CD14-positive monocyte (primary cell): ENCODE measurements around the gene PRDM8. TPM values are rescaled to one million over a fixed set of nuclear protein-coding genes. Genes with fewer than 3 reads are reported as not detected.

Experiments used
- DNase-seq, 3 donors: peaks; one replicate each; pipeline ENCODE4 v3.0.0-alpha.2; 2011 to 2022
- H2AFZ ChIP-seq: 2 replicates; pipeline ENCODE4 v1.6.0; 2012; ENCODE audit warnings: mild to moderate bottlenecking, low read depth, low read length, inconsistent platforms; ENCODE audit not compliant: insufficient read depth, poor library complexity, severe bottlenecking
- H3K27ac ChIP-seq, 2 donors: 1 replicate in 1 of 2; 2 replicates in 1 of 2; pipeline ENCODE4 v1.5.1; 2012 to 2013; ENCODE audit warnings: low read length in 2 of 2, control low read depth in 1 of 2, inconsistent platforms in 1 of 2, low read depth in 1 of 2, mild to moderate bottlenecking in 1 of 2
- H3K27me3 ChIP-seq, 2 donors: one replicate each; pipeline versions ENCODE4 v1.6.0 to v1.6.1; 2011 to 2013; ENCODE audit warnings: low read length in 2 of 2; ENCODE audit not compliant: control insufficient read depth in 2 of 2, insufficient read depth in 2 of 2
- H3K36me3 ChIP-seq, 2 donors: replicated peaks in 1 of 2; 1 replicate in 1 of 2; 2 replicates in 1 of 2; pipeline versions ENCODE4 v1.5.1 to v1.6.1; 2012 to 2013; ENCODE audit warnings: low read length in 2 of 2, control low read depth in 1 of 2, inconsistent platforms in 1 of 2, mild to moderate bottlenecking in 1 of 2; ENCODE audit not compliant: insufficient read depth in 2 of 2, control insufficient read depth in 1 of 2
- H3K4me1 ChIP-seq, 2 donors: 1 replicate in 1 of 2; 2 replicates in 1 of 2; pipeline versions ENCODE4 v1.5.1 to v1.6.1; 2012 to 2013; ENCODE audit warnings: low read length in 2 of 2, control low read depth in 1 of 2, inconsistent platforms in 1 of 2, mild to moderate bottlenecking in 1 of 2, moderate library complexity in 1 of 2; ENCODE audit not compliant: insufficient read depth in 2 of 2, control insufficient read depth in 1 of 2
- H3K4me2 ChIP-seq: replicated peaks from 2 replicates; pipeline ENCODE3; 2012; ENCODE audit warnings: low read length, moderate library complexity, mild to moderate bottlenecking; ENCODE audit not compliant: poor library complexity, severe bottlenecking; ENCODE audit errors: extremely low read depth
- H3K4me3 ChIP-seq, 3 experiments: fragments of 200-600 bp in 1 of 3; sonication (generic) in 1 of 3; replicated peaks in 1 of 3; 1 replicate in 2 of 3; 2 replicates in 1 of 3; pipeline ENCODE4 v1.5.1; 2011 to 2013; ENCODE audit warnings: low read length in 3 of 3, mild to moderate bottlenecking in 3 of 3, control low read depth in 2 of 3, low read depth in 2 of 3, inconsistent platforms in 1 of 3, moderate library complexity in 1 of 3
- H3K79me2 ChIP-seq: 2 replicates; pipeline ENCODE4 v1.6.0; 2012; ENCODE audit warnings: mild to moderate bottlenecking, control low read depth, inconsistent platforms, low read length, moderate library complexity; ENCODE audit not compliant: insufficient read depth
- H3K9ac ChIP-seq: 2 replicates; pipeline ENCODE4 v1.6.0; 2017; ENCODE audit warnings: low read length, mild to moderate bottlenecking; ENCODE audit not compliant: insufficient read depth, poor library complexity, severe bottlenecking
- H3K9me3 ChIP-seq, 2 donors: replicated peaks in 1 of 2; 1 replicate in 1 of 2; 2 replicates in 1 of 2; pipeline versions ENCODE4 v1.5.1 to v1.6.1; 2012 to 2013; ENCODE audit warnings: low read length in 2 of 2, control low read depth in 1 of 2; ENCODE audit not compliant: control insufficient read depth in 1 of 2, insufficient read depth in 1 of 2
- H4K20me1 ChIP-seq: 2 replicates; pipeline ENCODE4 v1.6.0; 2012; ENCODE audit warnings: mild to moderate bottlenecking, low read length, control low read depth, moderate library complexity; ENCODE audit not compliant: insufficient read depth
- H3K27ac Mint-ChIP-seq, 7 donors: one replicate each; pipeline ENCODE4 v1.8.0; 2020; ENCODE audit warnings: mild to moderate bottlenecking in 7 of 7, mixed read lengths in 7 of 7, moderate library complexity in 6 of 7, inconsistent platforms in 2 of 7
- H3K27me3 Mint-ChIP-seq, 3 donors: one replicate each; pipeline ENCODE4 v1.8.0; 2021 to 2022; ENCODE audit warnings: low read depth in 3 of 3, mild to moderate bottlenecking in 3 of 3, mixed read lengths in 3 of 3, moderate library complexity in 3 of 3, inconsistent platforms in 1 of 3
- H3K36me3 Mint-ChIP-seq, 2 donors: one replicate each; pipeline ENCODE4 v1.8.0; 2020; ENCODE audit warnings: mixed read lengths in 2 of 2, inconsistent platforms in 1 of 2, mild to moderate bottlenecking in 1 of 2
- H3K4me1 Mint-ChIP-seq: one replicate; pipeline ENCODE4 v1.8.0; 2020; ENCODE audit warnings: mild to moderate bottlenecking, mixed read lengths
- H3K4me3 Mint-ChIP-seq, 2 donors: one replicate each; pipeline ENCODE4 v1.8.0; 2020; ENCODE audit warnings: mild to moderate bottlenecking in 2 of 2, mixed read lengths in 2 of 2, moderate library complexity in 1 of 2
- H3K9me3 Mint-ChIP-seq, 7 donors: one replicate each; pipeline ENCODE4 v1.8.0; 2020 to 2022; ENCODE audit warnings: mixed read lengths in 7 of 7, mild to moderate bottlenecking in 6 of 7, moderate library complexity in 6 of 7, inconsistent platforms in 2 of 7
- WGBS: methylation state at CpG from one replicate; pipeline ENCODE4 v1.1.5; 2013; ENCODE audit warnings: missing lambda C conversion rate; ENCODE audit not compliant: insufficient coverage; 5-methylcytosine and 5-hydroxymethylcytosine counted together
- intact Hi-C, 2 donors: fragments of 100-400 bp; cut with micrococcal nuclease; formaldehyde crosslinking; loops; one replicate each; pipeline versions ENCODE4 v1.15.0 to v1.15.1; 2023
- polyA plus RNA-seq, 3 donors: library from polyadenylated mRNA; depleted of rRNA in 1 of 3; unstranded in 2 of 3; stranded (reverse) in 1 of 3; fragments of 300-500 nt in 2 of 3; fragments of >200 nt in 1 of 3; fragmentation: Illumina TruSeq in 2 of 3; gene quantifications; 1 replicate in 2 of 3; 2 replicates in 1 of 3; pipeline ENCODE4 v1.2.3, GENCODE V29; 2012 to 2021
- TF ChIP-seq, protein P1 (sequence below): fragments of 200-600 bp; IDR thresholded peaks from one replicate; pipeline ENCODE4 v1.8.0; 2022; ENCODE audit warnings: antibody characterized with exemption, mild to moderate bottlenecking

The PRDM8 gene
- polyA plus RNA-seq, 3 donors: 0.22 to 0.77 (median 0.23) TPM

DNA sequence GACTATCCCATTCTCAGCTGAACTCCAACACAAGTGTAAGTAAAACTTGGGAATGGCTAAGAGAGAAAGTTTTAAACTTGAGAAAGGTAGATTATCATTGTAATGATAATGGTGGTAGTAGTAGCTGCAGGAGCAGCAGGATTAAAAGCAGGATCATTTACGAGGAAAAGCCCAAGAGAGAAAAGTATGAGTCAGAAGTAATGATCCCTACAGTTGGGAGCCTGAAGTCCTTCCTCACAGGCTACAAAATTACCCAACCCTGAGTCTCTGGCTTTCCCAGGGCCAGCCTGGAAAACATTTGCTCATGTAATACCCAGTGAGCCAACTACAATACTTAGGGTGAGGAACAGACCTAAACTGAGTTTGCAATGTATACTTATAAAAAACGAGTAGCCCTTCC, 4.4 kb upstream of the PRDM8 start:
- Histone ChIP-seq H4K20me1 (no peaks in the 10 kb centered on the region), H3K27me3 (peaks cover 21 to 36% of the 10 kb centered on the region in 2 donors), H3K79me2 (no peaks in the 10 kb centered on the region), H3K9ac (no peak overlapping the region), H3K9me3 (peaks cover 0 to 4% of the 10 kb centered on the region in 2 donors), H3K4me1 (peaks cover 26 to 27% of the 10 kb centered on the region in 2 donors), H2AFZ (no peak overlapping the region), H3K27ac (no peak overlapping the region), H3K36me3 (no peaks in the 10 kb centered on the region), H3K4me3 (no peak overlapping the region), H3K4me2 (no peak overlapping the region)
- no peak for DNase-seq
- intact Hi-C loops: no loop called here
- Mint-ChIP-seq H3K36me3 (peaks cover 0 to 4% of the 10 kb centered on the region in 2 donors), H3K4me3 (no peak overlapping the region), H3K4me1 (peaks cover 29% of the 10 kb centered on the region), H3K9me3 (peaks cover 0 to 11% (median 2%) of the 10 kb centered on the region in 7 donors), H3K27ac (no peak overlapping the region), H3K27me3 (peaks cover 30 to 32% (median 31%) of the 10 kb centered on the region in 3 donors)
- TF ChIP-seq, protein P1, sequence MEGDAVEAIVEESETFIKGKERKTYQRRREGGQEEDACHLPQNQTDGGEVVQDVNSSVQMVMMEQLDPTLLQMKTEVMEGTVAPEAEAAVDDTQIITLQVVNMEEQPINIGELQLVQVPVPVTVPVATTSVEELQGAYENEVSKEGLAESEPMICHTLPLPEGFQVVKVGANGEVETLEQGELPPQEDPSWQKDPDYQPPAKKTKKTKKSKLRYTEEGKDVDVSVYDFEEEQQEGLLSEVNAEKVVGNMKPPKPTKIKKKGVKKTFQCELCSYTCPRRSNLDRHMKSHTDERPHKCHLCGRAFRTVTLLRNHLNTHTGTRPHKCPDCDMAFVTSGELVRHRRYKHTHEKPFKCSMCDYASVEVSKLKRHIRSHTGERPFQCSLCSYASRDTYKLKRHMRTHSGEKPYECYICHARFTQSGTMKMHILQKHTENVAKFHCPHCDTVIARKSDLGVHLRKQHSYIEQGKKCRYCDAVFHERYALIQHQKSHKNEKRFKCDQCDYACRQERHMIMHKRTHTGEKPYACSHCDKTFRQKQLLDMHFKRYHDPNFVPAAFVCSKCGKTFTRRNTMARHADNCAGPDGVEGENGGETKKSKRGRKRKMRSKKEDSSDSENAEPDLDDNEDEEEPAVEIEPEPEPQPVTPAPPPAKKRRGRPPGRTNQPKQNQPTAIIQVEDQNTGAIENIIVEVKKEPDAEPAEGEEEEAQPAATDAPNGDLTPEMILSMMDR: no peak
- no CpG with 5 or more reads among the region's 2 CpGs for WGBS

DNA sequence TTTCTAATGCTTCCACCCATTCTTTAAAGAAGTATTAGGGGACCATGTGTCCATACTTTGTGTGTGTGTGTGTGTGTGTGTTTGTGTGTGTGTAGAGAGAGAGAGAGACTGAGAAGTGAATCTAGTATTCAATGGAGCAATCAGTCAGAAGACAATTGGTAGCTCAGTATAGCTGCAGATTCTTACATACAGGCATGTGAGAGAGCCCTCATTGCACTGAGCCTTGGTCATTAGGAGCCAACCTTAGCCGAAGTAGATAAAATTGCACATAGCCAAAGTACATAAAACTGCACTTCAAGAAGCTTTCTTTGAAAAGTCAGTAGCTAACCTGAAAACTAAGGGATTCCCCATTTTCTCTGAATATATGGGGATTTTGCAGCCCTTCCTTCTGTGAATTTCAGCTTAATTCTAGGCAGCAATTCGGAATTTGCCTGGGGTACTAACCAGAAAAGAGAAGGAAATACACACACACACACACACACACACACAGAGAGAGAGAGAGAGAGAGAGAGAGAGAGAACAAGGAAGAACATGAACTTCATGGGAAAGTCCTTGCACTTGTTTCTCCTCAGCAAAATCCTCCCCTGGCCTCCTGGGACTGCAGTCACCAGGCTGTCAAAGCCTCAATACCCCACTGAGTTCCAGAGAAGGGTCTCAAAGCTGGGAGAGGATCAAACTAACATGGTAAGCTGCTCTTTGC, 1.7 kb upstream of the PRDM8 start:
- no CpG with 5 or more reads among the region's 2 CpGs for WGBS
- H3K27ac ChIP-seq: no peak overlapping the region
- peaks cover 29 to 31% of the 10 kb centered on the region in 2 donors for H3K4me1 ChIP-seq
- peaks cover 33 to 62% of the 10 kb centered on the region in 2 donors for H3K27me3 ChIP-seq
- no peaks in the 10 kb centered on the region for H3K36me3 ChIP-seq
- peaks cover 0 to 4% of the 10 kb centered on the region in 2 donors for H3K9me3 ChIP-seq
- H3K27ac Mint-ChIP-seq: no peak overlapping the region
- H3K9me3 Mint-ChIP-seq: peaks cover 0 to 10% (median 4%) of the 10 kb centered on the region in 7 donors
- TF ChIP-seq, protein P1: no peak
- peak overlapping the region; percentile 76 for H3K4me2 ChIP-seq
- H3K9ac ChIP-seq: no peak overlapping the region
- H3K36me3 Mint-ChIP-seq: peaks cover 5 to 9% of the 10 kb centered on the region in 2 donors
- peak overlapping the region; percentile 73 to 97 for H3K4me3 Mint-ChIP-seq
- peak overlapping the region; percentile 68 for H2AFZ ChIP-seq
- peak in 2 of 3 donors; percentile 45 to 51 for DNase-seq
- no peaks in the 10 kb centered on the region for H3K79me2 ChIP-seq
- H3K27me3 Mint-ChIP-seq: peaks cover 43 to 53% (median 52%) of the 10 kb centered on the region in 3 donors
- H3K4me3 ChIP-seq: peak overlapping the region in 1 of 3 experiments; percentile 71
- intact Hi-C loops: no loop called here
- peaks cover 35% of the 10 kb centered on the region for H3K4me1 Mint-ChIP-seq
- no peaks in the 10 kb centered on the region for H4K20me1 ChIP-seq
